H54 (cell line): ENCODE measurements around the gene STIM1.

ENCODE experiments used
- DNase-seq: peaks from one replicate; pipeline ENCODE4 v3.0.0; 2011; ENCODE audit warnings: low spot score, mixed read lengths; ENCODE audit not compliant: insufficient read length
- FAIRE-seq: peaks from 3 replicates; lab custom pipeline; 2011; peaks lifted over from hg19 to GRCh38; lab: Jason Lieb, UNC
- POLR2A ChIP-seq: IDR thresholded peaks from 2 replicates; pipeline ENCODE4 v1.6.1; 2011; ENCODE audit warnings: low read depth, mild to moderate bottlenecking, low read length

STIM1 gene

GRCh38 chr11:4065601-4066377 is 210.3 kb downstream of the STIM1 start:
- FAIRE-seq (no peak), DNase-seq (no peak)
- no peak for TF ChIP-seq POLR2A

GRCh38 chr11:4066910-4067309 is 211.4 kb downstream of the STIM1 start:
- no peak for FAIRE-seq
- DNase-seq, result no peak
- no peak for TF ChIP-seq POLR2A

- no peak for TF ChIP-seq POLR2A
- FAIRE-seq (no peak), DNase-seq (no peak)
Measured at GRCh38 chr11:4068962-4069361, 213.5 kb downstream of the STIM1 start.

- FAIRE-seq (no peak), DNase-seq (no peak)
- no peak for TF ChIP-seq POLR2A
Measured at GRCh38 chr11:4071325-4071724, 215.9 kb downstream of the STIM1 start.

- TF ChIP-seq POLR2A, result no peak
- FAIRE-seq, result no peak
- DNase-seq, result no peak
Measured at GRCh38 chr11:4071914-4072313, 216.4 kb downstream of the STIM1 start.

- peak; percentile 94 for FAIRE-seq
- no peak for TF ChIP-seq POLR2A
- peak; percentile 50 for DNase-seq
Measured at GRCh38 chr11:4072668-4073285, 217.3 kb downstream of the STIM1 start.

GRCh38 chr11:4074266-4074665 is 218.8 kb downstream of the STIM1 start:
- FAIRE-seq, result no peak
- no peak for TF ChIP-seq POLR2A
- no peak for DNase-seq

- FAIRE-seq (no peak), DNase-seq (no peak)
- TF ChIP-seq POLR2A, result no peak
Measured at GRCh38 chr11:4076774-4077173, 221.3 kb downstream of the STIM1 start.

- TF ChIP-seq POLR2A, result no peak
Measured at GRCh38 chr11:4083198-4083597, 227.7 kb downstream of the STIM1 start.

GRCh38 chr11:4084406-4085125 is 229.1 kb downstream of the STIM1 start:
- TF ChIP-seq POLR2A, result no peak
- no peak for DNase-seq
- no peak for FAIRE-seq

More at GRCh38 chr11:4083198-4083597, 227.7 kb downstream of the STIM1 start:
- FAIRE-seq, result no peak
- DNase-seq, result no peak

- FAIRE-seq (no peak), DNase-seq (no peak)
Measured at GRCh38 chr11:4085575-4085974, 230.1 kb downstream of the STIM1 start.

GRCh38 chr11:4086575-4087353 is 231.3 kb downstream of the STIM1 start:
- FAIRE-seq (no peak), DNase-seq (no peak)
- no peak for TF ChIP-seq POLR2A

More at GRCh38 chr11:4085575-4085974, 230.1 kb downstream of the STIM1 start:
- no peak for TF ChIP-seq POLR2A

GRCh38 chr11:4087551-4087950 is 232.1 kb downstream of the STIM1 start:
- DNase-seq, result no peak
- FAIRE-seq, result no peak
- no peak for TF ChIP-seq POLR2A
